HepG2 (cell line): ENCODE data around the gene ST6GAL2. TPM values are rescaled to one million over a fixed set of nuclear protein-coding genes. Genes with fewer than 3 reads are reported as not detected.

Source experiments
- ATAC-seq: fragments of 200-7000 bp; cut with Tn5 transposase; 3 replicates; pipeline ENCODE4 v1.9.1; 2020; ENCODE audit warnings: mild to moderate bottlenecking, moderate library complexity
- BruUV-seq: library from RNA; stranded (reverse); fragments of 400-500 nt; replicated peaks from 2 replicates; lab custom pipeline; 2021; lab: Mats Ljungman, UMichigan
- CTCF ChIA-PET: fragments of 300-600 bp; formaldehyde crosslinking; extraction: SDS; loops from one replicate; lab custom pipeline; 2021; ENCODE audit warnings: low total read pairs, inconsistent platforms, low intra/inter-chr PET ratio; lab: Yijun Ruan, JAX
- POLR2A ChIA-PET: fragments of 350-600 bp; sonication (Branson Sonifier 250); formaldehyde crosslinking; loops from one replicate; lab custom pipeline; 2020; ENCODE audit warnings: antibody characterized with exemption, inconsistent platforms; lab: Yijun Ruan, JAX
- DNase-seq: peaks from one replicate; pipeline ENCODE4 v3.0.0-alpha.2; 2015; ENCODE audit warnings: low spot score
- FAIRE-seq: peaks from 3 replicates; lab custom pipeline; 2011; peaks lifted over from hg19 to GRCh38; lab: Jason Lieb, UNC
- H2AFZ ChIP-seq: one replicate; pipeline ENCODE4 v1.6.1; 2011; ENCODE audit warnings: low read length, inconsistent platforms
- H3K27ac ChIP-seq: fragments of 300-600 bp; 3 replicates; pipeline ENCODE4 v1.8.0; 2011; ENCODE audit warnings: mixed run types, mild to moderate bottlenecking, mixed read lengths, low read length, inconsistent platforms; ENCODE audit not compliant: insufficient read depth; ENCODE audit errors: extremely low read length
- H3K27me3 ChIP-seq, 2 experiments: fragments of 200-600 bp in 1 of 2; 2 replicates in 1 of 2; 3 replicates in 1 of 2; pipeline versions ENCODE4 v1.6.0 to v1.8.0; 2011; ENCODE audit warnings: low read length in 2 of 2, mild to moderate bottlenecking in 2 of 2, moderate library complexity in 2 of 2, inconsistent platforms in 1 of 2; ENCODE audit not compliant: insufficient read depth in 2 of 2, control insufficient read depth in 1 of 2
- H3K36me3 ChIP-seq, 2 experiments: fragments of 200-600 bp in 1 of 2; replicated peaks in 1 of 2; 2 replicates in 1 of 2; 3 replicates in 1 of 2; pipeline versions ENCODE4 v1.5.1 to v1.8.0; 2011; ENCODE audit warnings: low read length in 2 of 2, inconsistent platforms in 1 of 2; ENCODE audit not compliant: insufficient read depth in 2 of 2, control insufficient read depth in 1 of 2
- H3K4me1 ChIP-seq: 2 replicates; pipeline ENCODE4 v1.5.1; 2012; ENCODE audit warnings: low read length, inconsistent platforms; ENCODE audit not compliant: insufficient read depth
- H3K4me2 ChIP-seq: 2 replicates; pipeline ENCODE4 v1.6.0; 2011; ENCODE audit warnings: low read depth, low read length, inconsistent platforms
- H3K4me3 ChIP-seq, 3 experiments: fragments of 200-600 bp in 1 of 3; sonication (generic), shearing (Covaris generic) in 1 of 3; replicated peaks in 1 of 3; 2 replicates each; pipeline ENCODE4 v1.5.1; 2011 to 2016; ENCODE audit warnings: low read length in 3 of 3, inconsistent platforms in 2 of 3, low read depth in 2 of 3, mild to moderate bottlenecking in 2 of 3, control low read depth in 1 of 3, mixed read lengths in 1 of 3; ENCODE audit not compliant: insufficient read depth in 1 of 3
- H3K79me2 ChIP-seq: one replicate; pipeline ENCODE4 v1.6.1; 2011; ENCODE audit warnings: low read length, inconsistent platforms; ENCODE audit not compliant: insufficient read depth
- H3K9ac ChIP-seq: 2 replicates; pipeline ENCODE4 v1.6.0; 2011; ENCODE audit warnings: mild to moderate bottlenecking, low read depth, low read length, inconsistent platforms; ENCODE audit not compliant: insufficient read depth
- H3K9me3 ChIP-seq: 2 replicates; pipeline ENCODE4 v1.5.1; 2012; ENCODE audit warnings: mild to moderate bottlenecking, low read length
- H4K20me1 ChIP-seq: 2 replicates; pipeline ENCODE4 v1.6.0; 2011; ENCODE audit warnings: inconsistent platforms, mild to moderate bottlenecking, low read length, moderate library complexity; ENCODE audit not compliant: insufficient read depth
- ADNP ChIP-seq: sonication (generic); formaldehyde crosslinking; IDR thresholded peaks from 2 replicates; pipeline ENCODE4 v1.4.0; 2020; ENCODE audit warnings: missing genetic modification reagents
- ARNTL ChIP-seq: sonication (generic); formaldehyde crosslinking; IDR thresholded peaks from 2 replicates; pipeline ENCODE4 v1.4.0; 2020; ENCODE audit warnings: mild to moderate bottlenecking, missing genetic modification reagents
- BRCA1 ChIP-seq: sonication (generic); formaldehyde crosslinking; IDR thresholded peaks from 2 replicates; pipeline ENCODE4 v1.4.0; 2020; ENCODE audit warnings: missing genetic modification reagents
- FOXO4 ChIP-seq: sonication (generic); formaldehyde crosslinking; conservative IDR thresholded peaks from 2 replicates; pipeline ENCODE4 v1.8.1; 2023; ENCODE audit warnings: missing genetic modification reagents
- KMT2B ChIP-seq: IDR thresholded peaks from 2 replicates; pipeline ENCODE4 v1.6.1; 2016; ENCODE audit warnings: missing genetic modification reagents, missing compliant biosample characterization
- RAD51 ChIP-seq: fragments of 450-650 bp; IDR thresholded peaks from 2 replicates; pipeline ENCODE4 v1.6.1; 2016; ENCODE audit warnings: borderline replicate concordance
- RFXANK ChIP-seq: IDR thresholded peaks from 2 replicates; pipeline ENCODE4 v1.6.1; 2016
- SKIL ChIP-seq: sonication (generic); formaldehyde crosslinking; IDR thresholded peaks from 2 replicates; pipeline ENCODE4 v1.8.0; 2022; ENCODE audit warnings: missing genetic modification reagents, mild to moderate bottlenecking, moderate library complexity, borderline replicate concordance
- SOX13 ChIP-seq, 3 experiments: fragments of 450-650 bp in 1 of 3; sonication (generic) in 1 of 3; formaldehyde crosslinking in 1 of 3; IDR thresholded peaks in 2 of 3; conservative IDR thresholded peaks in 1 of 3; 2 replicates each; pipeline versions ENCODE4 v1.5.0 to v1.6.1; 2016 to 2020; ENCODE audit warnings: antibody characterized with exemption in 1 of 3, mild to moderate bottlenecking in 1 of 3, missing compliant biosample characterization in 1 of 3, missing genetic modification reagents in 1 of 3, moderate library complexity in 1 of 3
- SRSF1 ChIP-seq: fragments of 200-400 bp; formaldehyde crosslinking; optimal IDR thresholded peaks from 2 replicates; pipeline ENCODE3; 2017; ENCODE audit warnings: mild to moderate bottlenecking, low read depth, low read length, moderate library complexity
- TBX3 ChIP-seq: fragments of 450-650 bp; IDR thresholded peaks from 2 replicates; pipeline ENCODE4 v1.6.1; 2017; ENCODE audit warnings: antibody characterized with exemption, mild to moderate bottlenecking, inconsistent platforms, borderline replicate concordance
- ZFY ChIP-seq: sonication (generic); formaldehyde crosslinking; IDR thresholded peaks from 2 replicates; pipeline ENCODE4 v1.4.0; 2020; ENCODE audit warnings: missing genetic modification reagents
- ZNF121 ChIP-seq: sonication (generic); formaldehyde crosslinking; IDR thresholded peaks from 2 replicates; pipeline ENCODE4 v1.5.0; 2020; ENCODE audit warnings: mild to moderate bottlenecking, missing genetic modification reagents
- ZNF142 ChIP-seq: sonication (generic); formaldehyde crosslinking; IDR thresholded peaks from 2 replicates; pipeline ENCODE4 v1.4.0; 2020; ENCODE audit warnings: missing genetic modification reagents
- ZNF224 ChIP-seq: sonication (generic); formaldehyde crosslinking; IDR thresholded peaks from 2 replicates; pipeline ENCODE4 v1.5.0; 2020; ENCODE audit warnings: mild to moderate bottlenecking, missing genetic modification reagents
- ZNF564 ChIP-seq: sonication (generic); formaldehyde crosslinking; IDR thresholded peaks from 2 replicates; pipeline ENCODE4 v1.8.1; 2023; ENCODE audit warnings: mild to moderate bottlenecking, missing genetic modification reagents
- WGBS: methylation state at CpG from one replicate; pipeline ENCODE4 v1.1.6; 2017; ENCODE audit warnings: low lambda C conversion rate; 5-methylcytosine and 5-hydroxymethylcytosine counted together
- in situ Hi-C: cut with HindIII; loops from 2 replicates; pipeline ENCODE4 v1.10.0; 2017; ENCODE audit warnings: low pct_unique_long_range_greater_than_20kb; ENCODE audit not compliant: extremely low pct_ligation_motif_present
- intact Hi-C: fragments of 100-400 bp; cut with micrococcal nuclease; formaldehyde crosslinking; loops from one replicate; pipeline ENCODE4 v1.10.0; 2022; ENCODE audit not compliant: unreplicated experiment
- polyA plus RNA-seq, 8 experiments: library from polyadenylated mRNA; depleted of rRNA in 3 of 8; stranded (reverse) in 7 of 8; unstranded in 1 of 8; fragments of >200 nt; fragmentation: Illumina TruSeq in 4 of 8; extraction: Trizol in 4 of 8; gene quantifications; 2 replicates each; pipeline versions ENCODE4 v1.2.1 to v1.2.3, GENCODE V29; 2011 to 2016; ENCODE audit warnings: low read depth in 4 of 8, missing spikeins in 1 of 8, mixed read lengths in 1 of 8; ENCODE audit not compliant: insufficient read depth in 1 of 8
- total RNA-seq, 5 experiments: library from RNA; depleted of rRNA; stranded (reverse); fragments of >200 nt; fragmentation: Illumina TruSeq; extraction: Trizol; gene quantifications; 2 replicates each; pipeline ENCODE4 v1.2.3, GENCODE V29; 2016; ENCODE audit warnings: low read depth in 1 of 5

ST6GAL2 gene
- total and polyA plus RNA-seq, 2 of the 13 experiments (the other 11 are each of a cell fraction or from before 2014, with no cell fraction given) = not detected

GRCh38 chr2:106921451-106921850 is 35.5 kb upstream of the ST6GAL2 start (continued):
- no peak for TF ChIP-seq KMT2B (CRISPR knock-in tag)

- CTCF ChIA-PET = no interaction called here
- Histone ChIP-seq H3K4me3 (no peak overlapping the region), H3K79me2 (no peaks in the 10 kb centered on the region), H3K9ac (no peak overlapping the region), H2AFZ (no peak overlapping the region), H3K4me1 (no peaks in the 10 kb centered on the region)
- POLR2A ChIA-PET = no interaction called here
- TF ChIP-seq ZFY = no peak
- TF ChIP-seq SKIL (CRISPR knock-in tag) = no peak
- no peak for TF ChIP-seq ZNF142 (CRISPR knock-in tag)
- TF ChIP-seq ZNF224 (CRISPR knock-in tag) = no peak
- no peak for TF ChIP-seq RFXANK (CRISPR knock-in tag)
- no peak for TF ChIP-seq ZNF564 (CRISPR knock-in tag)
- no peak for TF ChIP-seq BRCA1
- no peak for TF ChIP-seq SRSF1
- no peak for TF ChIP-seq SOX13 (IDR thresholded peaks at IDR 0.05)
- TF ChIP-seq SOX13 (CRISPR knock-in tag; conservative IDR thresholded peaks at IDR 0.05 in 1 of 2, IDR thresholded peaks at IDR 0.05 in 1 of 2) = no peak
- no peak for TF ChIP-seq FOXO4
- no peak for TF ChIP-seq RAD51
- no peak for TF ChIP-seq TBX3
- TF ChIP-seq ZNF121 (CRISPR knock-in tag) = no peak
- TF ChIP-seq ARNTL = no peak
- no peak for TF ChIP-seq ADNP (CRISPR knock-in tag)
- TF ChIP-seq, all 625 proteins: peak for 0
- in situ Hi-C loops = no loop called here
- DNase-seq = no peak
- WGBS = 0% methylated on average over 1 of the region's 1 CpG
- Histone ChIP-seq H4K20me1 (no peaks in the 10 kb centered on the region), H3K9me3 (peaks cover 20% of the 10 kb centered on the region), H3K27ac (no peak overlapping the region), H3K36me3 (no peaks in the 10 kb centered on the region), H3K4me2 (no peak overlapping the region), H3K27me3 (no peaks in the 10 kb centered on the region)
- no peak for ATAC-seq
- no peak for FAIRE-seq
- intact Hi-C loops = no loop called here
- no TSS peak for BruUV-seq
Observed at GRCh38 chr2:106919012-106919411, 33.0 kb upstream of the ST6GAL2 start.
